RWPE1 (cell line): ENCODE measurements around the gene SERINC5.

Experiments used
- CTCF ChIA-PET: fragments of 350-600 bp; sonication (Branson Sonifier 250); formaldehyde crosslinking; extraction: SDS; loops from one replicate; lab custom pipeline; 2021; lab: Yijun Ruan, JAX
- POLR2A ChIA-PET: fragments of 400-600 bp; formaldehyde crosslinking; extraction: SDS; loops from one replicate; lab custom pipeline; 2020; ENCODE audit warnings: antibody characterized with exemption; ENCODE audit not compliant: low non-redundant PET; lab: Yijun Ruan, JAX
- DNase-seq: peaks from one replicate; pipeline ENCODE4 v3.0.0; 2012; ENCODE audit warnings: low spot score
- H3K27ac ChIP-seq: fragments of 450-650 bp; 2 replicates; pipeline ENCODE4 v1.5.1; 2017
- CTCF ChIP-seq: fragments of 450-650 bp; conservative IDR thresholded peaks from 2 replicates; pipeline ENCODE4 v1.5.1; 2017; ENCODE audit warnings: low read depth, mild to moderate bottlenecking

Gene SERINC5

GRCh38 chr5:80216753-80217596 is 38.9 kb downstream of the SERINC5 start:
- no peak for DNase-seq
- TF ChIP-seq CTCF, result no peak

GRCh38 chr5:80216096-80216495 is 39.8 kb downstream of the SERINC5 start:
- ChIA-PET CTCF (no interaction called here), POLR2A (no interaction called here)
- DNase-seq, result no peak
- no peak for TF ChIP-seq CTCF
- no peak overlapping the region for H3K27ac ChIP-seq

More at GRCh38 chr5:80216753-80217596, 38.9 kb downstream of the SERINC5 start:
- H3K27ac ChIP-seq, result no peak overlapping the region
- CTCF ChIA-PET, result interaction anchor here (0.7 kb wide), 1 partner anchor 90 kb away, joined by 4 read pairs; no protein-coding TSS in a partner anchor
- POLR2A ChIA-PET, result no interaction called here

- no peak for DNase-seq
- no peak overlapping the region for H3K27ac ChIP-seq
- ChIA-PET POLR2A (no interaction called here), CTCF (interaction anchor here (0.5 to 0.7 kb wide), 2 partner anchors 93 to 1356 kb away, joined by 4 read pairs; no protein-coding TSS in a partner anchor)
- TF ChIP-seq CTCF, result no peak
Measured at GRCh38 chr5:80215523-80215922, 40.3 kb downstream of the SERINC5 start.

- no peak overlapping the region for H3K27ac ChIP-seq
- DNase-seq, result no peak
- ChIA-PET CTCF (no interaction called here), POLR2A (no interaction called here)
- TF ChIP-seq CTCF, result no peak
Measured at GRCh38 chr5:80213466-80213865, 42.4 kb downstream of the SERINC5 start.

GRCh38 chr5:80212171-80212667 is 43.6 kb downstream of the SERINC5 start:
- CTCF ChIA-PET, result interaction anchor here (0.6 kb wide), 1 partner anchor 19 kb away, joined by 6 read pairs; no protein-coding TSS in a partner anchor

GRCh38 chr5:80211327-80211726 is 44.5 kb downstream of the SERINC5 start:
- TF ChIP-seq CTCF, result no peak
- no peak overlapping the region for H3K27ac ChIP-seq
- no peak for DNase-seq
- POLR2A ChIA-PET, result no interaction called here
- CTCF ChIA-PET, result interaction anchor here (0.6 kb wide), 1 partner anchor 9 kb away, joined by 3 read pairs; no protein-coding TSS in a partner anchor

More at GRCh38 chr5:80212171-80212667, 43.6 kb downstream of the SERINC5 start:
- H3K27ac ChIP-seq, result no peak overlapping the region
- POLR2A ChIA-PET, result no interaction called here
- DNase-seq, result no peak
- TF ChIP-seq CTCF, result no peak
